HepG2 (cell line): ENCODE results near the gene ARF5. TPM values are rescaled to one million over a fixed set of nuclear protein-coding genes. Genes with fewer than 3 reads are reported as not detected.

Experiments used
- DPF2 ChIP-seq: sonication (generic); formaldehyde crosslinking; IDR thresholded peaks from 2 replicates; pipeline ENCODE4 v1.4.0; 2020; ENCODE audit warnings: mild to moderate bottlenecking, low read depth, missing genetic modification reagents, borderline replicate concordance
- EEA1 ChIP-seq: sonication (generic); formaldehyde crosslinking; IDR thresholded peaks from 2 replicates; pipeline ENCODE4 v1.5.1; 2020; ENCODE audit warnings: mild to moderate bottlenecking, missing genetic modification reagents, borderline replicate concordance
- GABPB1 ChIP-seq: IDR thresholded peaks from 2 replicates; pipeline ENCODE4 v1.6.1; 2016; ENCODE audit warnings: mild to moderate bottlenecking, missing genetic modification reagents, moderate library complexity, missing compliant biosample characterization
- HNF1A ChIP-seq, 2 experiments: sonication (generic) in 1 of 2; formaldehyde crosslinking in 1 of 2; IDR thresholded peaks; 2 replicates each; pipeline versions ENCODE4 v1.4.0 to v1.6.1; 2016 to 2020; ENCODE audit warnings: borderline replicate concordance in 1 of 2, low read depth in 1 of 2, mild to moderate bottlenecking in 1 of 2, missing genetic modification reagents in 1 of 2
- HOXA3 ChIP-seq: sonication (generic); formaldehyde crosslinking; IDR thresholded peaks from 2 replicates; pipeline ENCODE4 v1.5.0; 2020; ENCODE audit warnings: missing genetic modification reagents
- KAT8 ChIP-seq: IDR thresholded peaks from 2 replicates; pipeline ENCODE4 v1.6.1; 2016; ENCODE audit warnings: missing genetic modification reagents, missing compliant biosample characterization
- MIXL1 ChIP-seq: IDR thresholded peaks from 2 replicates; pipeline ENCODE4 v1.6.1; 2016
- SNRNP70 ChIP-seq: fragments of 200-400 bp; formaldehyde crosslinking; IDR thresholded peaks from 2 replicates; pipeline ENCODE4 v1.6.1; 2017; ENCODE audit warnings: mild to moderate bottlenecking, low read depth, low read length, moderate library complexity
- THAP11 ChIP-seq: IDR thresholded peaks from 2 replicates; pipeline ENCODE4 v1.6.1; 2016; ENCODE audit warnings: missing biosample characterization, missing genetic modification reagents
- XBP1 ChIP-seq: sonication (generic); formaldehyde crosslinking; IDR thresholded peaks from 2 replicates; pipeline ENCODE4 v1.5.0; 2020; ENCODE audit warnings: missing genetic modification reagents
- ZBTB20 ChIP-seq: sonication (generic); formaldehyde crosslinking; IDR thresholded peaks from 2 replicates; pipeline ENCODE4 v1.8.1; 2023; ENCODE audit warnings: missing genetic modification reagents, low read depth, mild to moderate bottlenecking, borderline replicate concordance
- ZBTB46 ChIP-seq: sonication (generic); formaldehyde crosslinking; IDR thresholded peaks from 2 replicates; pipeline ENCODE4 v1.4.0; 2020; ENCODE audit warnings: mild to moderate bottlenecking, missing genetic modification reagents, borderline replicate concordance
- ZIK1 ChIP-seq: sonication (generic); formaldehyde crosslinking; IDR thresholded peaks from 2 replicates; pipeline ENCODE4 v1.5.0; 2020; ENCODE audit warnings: mild to moderate bottlenecking, low read depth, missing genetic modification reagents, borderline replicate concordance
- ZNF496 ChIP-seq: sonication (generic); formaldehyde crosslinking; IDR thresholded peaks from 2 replicates; pipeline ENCODE4 v1.8.1; 2023; ENCODE audit warnings: mild to moderate bottlenecking, moderate library complexity, missing genetic modification reagents; ENCODE audit not compliant: insufficient replicate concordance
- ZNF720 ChIP-seq: sonication (generic); formaldehyde crosslinking; IDR thresholded peaks from 2 replicates; pipeline ENCODE4 v1.4.0; 2020; ENCODE audit warnings: missing genetic modification reagents
- polyA plus RNA-seq, 8 experiments: library from polyadenylated mRNA; depleted of rRNA in 3 of 8; stranded (reverse) in 7 of 8; unstranded in 1 of 8; fragments of >200 nt; fragmentation: Illumina TruSeq in 4 of 8; extraction: Trizol in 4 of 8; gene quantifications; 2 replicates each; pipeline versions ENCODE4 v1.2.1 to v1.2.3, GENCODE V29; 2011 to 2016; ENCODE audit warnings: low read depth in 4 of 8, missing spikeins in 1 of 8, mixed read lengths in 1 of 8; ENCODE audit not compliant: insufficient read depth in 1 of 8
- total RNA-seq, 5 experiments: library from RNA; depleted of rRNA; stranded (reverse); fragments of >200 nt; fragmentation: Illumina TruSeq; extraction: Trizol; gene quantifications; 2 replicates each; pipeline ENCODE4 v1.2.3, GENCODE V29; 2016; ENCODE audit warnings: low read depth in 1 of 5

Gene ARF5
- total and polyA plus RNA-seq, 2 of the 13 experiments (the other 11 are each of a cell fraction or from before 2014, with no cell fraction given) = 109 to 135 TPM

GRCh38 chr7:127588019-127588696 is at the start of gene ARF5 (continued):
- no peak for TF ChIP-seq ZBTB46 (CRISPR knock-in tag)
- TF ChIP-seq XBP1 = no peak
- TF ChIP-seq EEA1 (CRISPR knock-in tag) = no peak
- TF ChIP-seq KAT8 (CRISPR knock-in tag) = peak; percentile 42
- TF ChIP-seq ZNF496 = no peak
- TF ChIP-seq SNRNP70 = no peak
- TF ChIP-seq THAP11 (CRISPR knock-in tag) = 0 out of 2 replicates have a peak, but pooled peaks have one; percentile 7
- TF ChIP-seq DPF2 = no peak
- no peak for TF ChIP-seq HNF1A (IDR thresholded peaks at IDR 0.05; ENCODE audit: low read depth)
- 0 out of 2 replicates have a peak, but pooled peaks have one; percentile 24 for TF ChIP-seq HNF1A (CRISPR knock-in tag; IDR thresholded peaks at IDR 0.05; ENCODE audit: borderline replicate concordance)
- 0 out of 2 replicates have a peak, but pooled peaks have one; percentile 46 for TF ChIP-seq ZIK1 (CRISPR knock-in tag)
- TF ChIP-seq MIXL1 = no peak
- TF ChIP-seq ZBTB20 (CRISPR knock-in tag) = no peak
- TF ChIP-seq ZNF720 (CRISPR knock-in tag) = no peak
- no peak; the same call in 1 of the 2 replicates for TF ChIP-seq HOXA3 (CRISPR knock-in tag)
- peak; percentile 48; the same call in 1 of the 2 replicates for TF ChIP-seq GABPB1 (CRISPR knock-in tag)
